GM12878 (cell line): Measurements from ENCODE around the gene VGF. TPM values are rescaled to one million over a fixed set of nuclear protein-coding genes. Genes with fewer than 3 reads are reported as not detected.

Experiments used
- ATAC-seq: fragments of 200-7000 bp; cut with Tn5 transposase; 3 replicates; pipeline ENCODE4 v1.9.1; 2020; ENCODE audit warnings: mild to moderate bottlenecking, moderate library complexity
- BruUV-seq: library from RNA; stranded (reverse); fragments of 400-500 nt; replicated peaks from 2 replicates; lab custom pipeline; 2021; lab: Mats Ljungman, UMichigan
- CTCF ChIA-PET: fragments of 300-600 bp; sonication (Branson Sonifier 250); formaldehyde crosslinking; extraction: SDS; loops from one replicate; lab custom pipeline; 2021; ENCODE audit warnings: inconsistent platforms; lab: Yijun Ruan, JAX
- POLR2A ChIA-PET: fragments of 350-600 bp; formaldehyde crosslinking; extraction: SDS; loops from one replicate; lab custom pipeline; 2021; ENCODE audit warnings: inconsistent platforms; lab: Charles Lee
- RAD21 ChIA-PET: fragments of 300-600 bp; sonication (Branson Sonifier 250); formaldehyde crosslinking; loops from one replicate; lab custom pipeline; 2023; ENCODE audit warnings: antibody characterized with exemption; ENCODE audit not compliant: unreplicated experiment; lab: Charles Lee
- SMC1A ChIA-PET: fragments of 300-600 bp; sonication (Branson Sonifier 250); formaldehyde crosslinking; loops from one replicate; lab custom pipeline; 2023; ENCODE audit not compliant: unreplicated experiment, uncharacterized antibody; lab: Charles Lee
- DNase-seq: peaks from one replicate; pipeline ENCODE4 v3.0.0-alpha.2; 2011; ENCODE audit warnings: low read depth, low spot score
- FAIRE-seq: peaks from 3 replicates; lab custom pipeline; 2011; peaks lifted over from hg19 to GRCh38; lab: Jason Lieb, UNC
- H2AFZ ChIP-seq: 2 replicates; pipeline ENCODE4 v1.6.0; 2011; ENCODE audit warnings: low read depth, low read length, control low read depth; ENCODE audit not compliant: control insufficient read depth
- H3K27ac ChIP-seq: 2 replicates; pipeline ENCODE4 v1.5.1; 2011; ENCODE audit warnings: control low read depth; ENCODE audit not compliant: control insufficient read depth, insufficient read depth
- H3K27me3 ChIP-seq, 2 experiments: replicated peaks in 1 of 2; 2 replicates each; pipeline versions ENCODE4 v1.6.0 to v1.6.1; 2011; ENCODE audit warnings: low read length in 1 of 2; ENCODE audit not compliant: control insufficient read depth in 2 of 2, insufficient read depth in 2 of 2
- H3K36me3 ChIP-seq, 2 experiments: 2 replicates each; pipeline ENCODE4 v1.5.1; 2011; ENCODE audit warnings: low read length in 1 of 2; ENCODE audit not compliant: control insufficient read depth in 2 of 2, insufficient read depth in 2 of 2
- H3K4me1 ChIP-seq: 2 replicates; pipeline ENCODE4 v1.6.1; 2011; ENCODE audit warnings: mild to moderate bottlenecking, low read length, moderate library complexity, mixed read lengths; ENCODE audit not compliant: control insufficient read depth, insufficient read depth
- H3K4me2 ChIP-seq: 2 replicates; pipeline ENCODE4 v1.6.0; 2011; ENCODE audit warnings: control low read depth; ENCODE audit not compliant: control insufficient read depth, insufficient read depth
- H3K4me3 ChIP-seq: fragments of 200-600 bp; sonication (generic); 2 replicates; pipeline ENCODE4 v1.5.1; 2016
- H3K79me2 ChIP-seq: 2 replicates; pipeline ENCODE4 v1.6.0; 2011; ENCODE audit warnings: low read length; ENCODE audit not compliant: control insufficient read depth, insufficient read depth
- H3K9ac ChIP-seq: 2 replicates; pipeline ENCODE4 v1.8.0; 2011; ENCODE audit warnings: low read length, control low read depth, mixed read lengths; ENCODE audit not compliant: control insufficient read depth, insufficient read depth
- H3K9me3 ChIP-seq: replicated peaks from 3 replicates; pipeline ENCODE4 v1.5.1; 2011; ENCODE audit warnings: mild to moderate bottlenecking, low read length; ENCODE audit not compliant: control insufficient read depth, insufficient read depth
- H4K20me1 ChIP-seq: 2 replicates; pipeline ENCODE4 v1.6.0; 2011; ENCODE audit not compliant: control insufficient read depth, insufficient read depth
- ASH2L ChIP-seq: fragments of 300-600, 200-600 bp; sonication (generic); IDR thresholded peaks from 2 replicates; pipeline ENCODE4 v1.6.1; 2017; ENCODE audit warnings: low read depth, mild to moderate bottlenecking, borderline replicate concordance
- ATF7 ChIP-seq: fragments of 450-650 bp; IDR thresholded peaks from 2 replicates; pipeline ENCODE4 v1.6.1; 2016; ENCODE audit warnings: low read depth, mild to moderate bottlenecking
- CBFB ChIP-seq: IDR thresholded peaks from 2 replicates; pipeline ENCODE4 v1.6.1; 2016; ENCODE audit warnings: antibody characterized with exemption, low read depth
- CBX5 ChIP-seq: sonication (generic); IDR thresholded peaks from 2 replicates; pipeline ENCODE4 v1.6.1; 2016; ENCODE audit warnings: low read depth, moderate library complexity, mild to moderate bottlenecking, inconsistent platforms
- CEBPZ ChIP-seq: fragments of 150-350 bp; IDR thresholded peaks from 2 replicates; pipeline ENCODE4 v1.6.1; 2016; ENCODE audit warnings: low read depth, low read length
- CUX1 ChIP-seq: IDR thresholded peaks from 2 replicates; pipeline ENCODE4 v1.6.1; 2012; ENCODE audit warnings: improper control_type of control experiment, low read depth, low read length; ENCODE audit not compliant: insufficient replicate concordance
- FOS ChIP-seq: IDR thresholded peaks from 3 replicates; pipeline ENCODE4 v1.6.1; 2011; ENCODE audit warnings: borderline replicate concordance; ENCODE audit not compliant: insufficient read length; ENCODE audit errors: extremely low read depth
- KDM1A ChIP-seq: fragments of 200-600 bp; sonication (generic); IDR thresholded peaks from 2 replicates; pipeline ENCODE4 v1.6.1; 2016; ENCODE audit warnings: borderline replicate concordance
- MLLT1 ChIP-seq: fragments of 450-650 bp; IDR thresholded peaks from 2 replicates; pipeline ENCODE4 v1.6.1; 2016; ENCODE audit warnings: mild to moderate bottlenecking
- NFYA ChIP-seq: IDR thresholded peaks from 2 replicates; pipeline ENCODE4 v1.6.1; 2011; ENCODE audit warnings: low read depth, mild to moderate bottlenecking, low read length, improper control_type of control experiment, borderline replicate concordance
- POLR2A ChIP-seq: IDR thresholded peaks from 2 replicates; pipeline ENCODE4 v1.6.1; 2011; ENCODE audit warnings: low read depth, mild to moderate bottlenecking, low read length
- SMARCA5 ChIP-seq: fragments of 450-650 bp; IDR thresholded peaks from 2 replicates; pipeline ENCODE4 v1.6.1; 2017; ENCODE audit warnings: mild to moderate bottlenecking
- ZNF207 ChIP-seq: fragments of 450-650 bp; IDR thresholded peaks from 2 replicates; pipeline ENCODE4 v1.6.1; 2014; ENCODE audit warnings: antibody characterized with exemption, mild to moderate bottlenecking, borderline replicate concordance
- whole genome bisulfite sequencing: methylation state at CpG from one replicate; pipeline ENCODE4 v1.1.6; 2016; ENCODE audit warnings: low lambda C conversion rate; ENCODE audit not compliant: insufficient replicate concordance, insufficient coverage; ENCODE audit errors: missing lambda C conversion rate; 5-methylcytosine and 5-hydroxymethylcytosine counted together
- in situ Hi-C: fragments of 300-500 bp; cut with MboI; formaldehyde crosslinking; loops from 9 replicates; pipeline ENCODE4 v1.14.3; 2018; ENCODE audit warnings: mixed read lengths
- intact Hi-C: fragments of 100-400 bp; cut with micrococcal nuclease; formaldehyde crosslinking; loops from one replicate; pipeline ENCODE4 v1.14.2; 2022; ENCODE audit not compliant: unreplicated experiment
- polyA plus RNA-seq, 11 experiments: library from polyadenylated mRNA; depleted of rRNA in 4 of 11; unstranded in 6 of 11; stranded (reverse) in 5 of 11; fragments of >200 nt; fragmentation: Nextera tagmentation in 4 of 11; fragmentation: Illumina TruSeq in 1 of 11; extraction: Ambion mirVana in 4 of 11; extraction: Trizol in 1 of 11; gene quantifications; 1 replicate in 1 of 11; 2 replicates in 10 of 11; pipeline versions ENCODE4 v1.2.1 to v1.2.3, GENCODE V29; 2011 to 2016; ENCODE audit warnings: inconsistent platforms in 2 of 11, missing spikeins in 2 of 11, low read depth in 1 of 11
- total RNA-seq, 4 experiments: library from RNA; depleted of rRNA in 3 of 4; stranded (reverse); fragments of >200 nt in 3 of 4; fragmentation: Illumina TruSeq in 1 of 4; extraction: Trizol in 1 of 4; gene quantifications; 2 replicates each; pipeline versions ENCODE4 v1.2.1 to v1.2.3, GENCODE V29; 2013 to 2021

The VGF gene
- total and polyA plus RNA-seq, 10 of the 15 experiments (the other 5 are each of a cell fraction or from before 2014, with no cell fraction given): 0.09 to 0.25 (median 0.17) TPM; not detected in 6

GRCh38 chr7:101207459-101207858, 42.1 kb upstream of the VGF start (continued):
- TF ChIP-seq MLLT1: no peak
- no peak for TF ChIP-seq ASH2L

- BruUV-seq: no TSS peak
- ChIA-PET SMC1A (no interaction called here), CTCF (interaction anchor here (1.1 kb wide), 1 partner anchor 14 kb away, joined by 3 read pairs; no protein-coding TSS in a partner anchor), RAD21 (no interaction called here), POLR2A (no interaction called here)
- no peaks in the 10 kb centered on the region for H3K9me3 ChIP-seq
- H3K9ac ChIP-seq: no peak overlapping the region
- H3K27me3 ChIP-seq: peaks cover 0 to 2% of the 10 kb centered on the region in 2 experiments; a peak in 2 of 4 replicates
- no peaks in the 10 kb centered on the region for H3K79me2 ChIP-seq
- no peak for ATAC-seq
- no peaks in the 10 kb centered on the region for H4K20me1 ChIP-seq
- H3K27ac ChIP-seq: no peak overlapping the region
- H2AFZ ChIP-seq: no peak overlapping the region
- no peak overlapping the region for H3K4me3 ChIP-seq
- DNase-seq: no peak
- intact Hi-C loops (no loop called here), in situ Hi-C loops (no loop called here)
- FAIRE-seq: no peak
- no peak overlapping the region for H3K4me2 ChIP-seq
- no peaks in the 10 kb centered on the region; the same call in 1 of the 2 replicates for H3K4me1 ChIP-seq
- WGBS: 87% methylated on average over 9 of the region's 19 CpGs
- H3K36me3 ChIP-seq: peaks cover 0 to 3% of the 10 kb centered on the region in 2 experiments; a peak in 2 of 4 replicates
- TF ChIP-seq ATF7 (no peak), FOS (no peak), NFYA (no peak), KDM1A (no peak), CEBPZ (no peak), CUX1 (no peak), CBX5 (no peak), POLR2A (no peak), ZNF207 (no peak), SMARCA5 (no peak), CBFB (no peak)
Measured at GRCh38 chr7:101206665-101207042, 41.3 kb upstream of the VGF start.
